NCI-H345 treated with DMSO at 0.1 percent for 48 hours (cell line): ENCODE data around the gene CRHR2.

ENCODE experiments used
- DNase-seq: peaks from one replicate; lab custom pipeline; 2025; ENCODE audit not compliant: unreplicated experiment; lab: John Stamatoyannopoulos, UW

Gene CRHR2

DNA sequence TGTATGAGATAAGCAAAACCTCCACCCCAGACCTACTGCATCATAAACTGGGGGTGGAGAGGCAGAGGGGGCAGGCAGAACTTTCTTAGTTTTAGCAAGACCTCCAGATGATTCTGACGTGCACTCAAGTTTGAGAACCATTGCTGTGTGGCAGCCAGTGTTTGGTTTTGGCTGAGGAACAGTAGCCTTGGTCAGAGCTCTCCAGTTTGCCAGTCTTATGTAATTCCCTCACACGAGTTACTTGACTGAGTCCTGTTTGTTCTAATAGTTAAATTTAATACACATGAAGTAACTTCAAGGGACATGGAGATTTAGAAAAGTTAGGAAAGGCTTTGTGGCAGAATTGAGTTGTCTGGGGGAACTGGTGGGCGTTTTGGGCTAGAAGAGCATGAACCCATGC lies 49.0 kb downstream of the CRHR2 start:
- DNase-seq: no peak

DNA sequence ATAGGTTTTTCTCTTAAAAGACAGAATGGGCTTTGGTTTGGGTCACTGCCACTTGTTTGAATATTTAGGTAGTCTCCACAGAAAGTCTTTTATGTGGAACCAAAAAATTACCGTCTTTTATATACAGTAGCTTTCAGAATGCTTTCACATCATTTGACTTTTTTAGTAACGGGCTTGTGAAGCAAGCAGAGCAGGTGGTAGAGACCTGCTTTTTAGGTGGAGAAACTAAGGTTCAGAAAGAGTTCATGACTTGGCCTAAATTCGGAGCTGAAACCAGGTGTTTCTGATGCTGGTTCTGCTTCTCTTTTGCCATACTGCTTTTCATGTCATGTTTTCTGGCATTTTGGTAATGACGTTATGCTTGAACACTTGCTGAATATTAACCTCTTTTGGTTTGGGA lies 51.3 kb downstream of the CRHR2 start:
- DNase-seq: no peak

DNA sequence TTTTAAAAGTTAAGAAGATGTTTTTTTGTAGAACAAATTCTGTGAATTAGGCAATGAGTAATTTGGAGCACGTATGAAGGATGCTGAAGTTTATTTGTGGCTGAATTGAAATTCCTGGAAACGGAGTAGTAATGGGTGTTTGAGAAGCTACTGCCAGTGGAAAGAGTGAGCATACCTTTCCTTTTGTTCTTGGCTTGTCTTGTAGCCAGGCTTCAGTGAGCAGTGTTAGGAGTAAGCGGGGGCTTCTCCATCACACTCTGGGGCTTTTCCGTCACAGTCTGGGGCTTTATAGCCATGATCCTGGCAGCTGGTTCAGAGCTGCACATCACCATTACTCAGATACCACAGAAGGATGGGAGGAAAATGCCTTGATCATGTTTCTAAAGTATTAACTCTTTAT lies 55.2 kb downstream of the CRHR2 start:
- no peak for DNase-seq

DNA sequence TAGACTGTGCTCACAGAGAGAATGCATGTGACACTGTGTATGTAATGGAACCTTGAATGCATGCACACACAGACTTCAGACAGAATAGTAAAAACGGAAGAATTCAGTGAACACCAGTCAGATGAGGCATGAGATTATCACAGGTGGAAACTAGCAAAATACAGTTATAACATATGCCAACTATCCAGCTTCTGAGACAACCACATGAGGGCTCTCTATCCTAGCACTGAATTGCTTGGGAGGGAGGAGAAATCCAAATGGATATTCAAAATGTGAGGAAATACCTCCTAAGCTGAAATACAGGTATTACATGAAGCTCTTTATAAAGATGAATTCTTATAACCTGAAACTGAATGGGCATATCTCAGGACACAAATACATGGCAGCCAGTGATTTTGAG lies 57.0 kb downstream of the CRHR2 start:
- no peak for DNase-seq

DNA sequence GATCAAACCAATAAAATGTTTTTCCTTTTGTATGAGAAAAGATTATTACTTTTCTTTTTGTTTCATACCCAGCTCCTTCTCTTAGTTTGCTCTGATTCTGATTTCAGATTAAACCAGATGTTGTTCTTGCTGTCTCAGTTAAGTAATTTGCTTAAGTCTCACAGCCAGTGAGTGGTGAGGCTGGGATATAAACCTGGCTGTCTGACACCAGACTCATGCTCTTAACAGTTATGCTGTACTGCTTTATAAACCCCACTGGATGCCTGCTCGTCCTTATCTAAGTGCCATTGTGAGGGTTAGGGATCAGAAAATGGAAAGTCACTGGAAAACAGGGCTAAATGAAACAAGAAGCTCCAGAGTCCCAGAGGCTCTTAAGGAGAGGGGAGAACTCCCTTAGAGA lies 63.3 kb downstream of the CRHR2 start:
- DNase-seq: no peak

DNA sequence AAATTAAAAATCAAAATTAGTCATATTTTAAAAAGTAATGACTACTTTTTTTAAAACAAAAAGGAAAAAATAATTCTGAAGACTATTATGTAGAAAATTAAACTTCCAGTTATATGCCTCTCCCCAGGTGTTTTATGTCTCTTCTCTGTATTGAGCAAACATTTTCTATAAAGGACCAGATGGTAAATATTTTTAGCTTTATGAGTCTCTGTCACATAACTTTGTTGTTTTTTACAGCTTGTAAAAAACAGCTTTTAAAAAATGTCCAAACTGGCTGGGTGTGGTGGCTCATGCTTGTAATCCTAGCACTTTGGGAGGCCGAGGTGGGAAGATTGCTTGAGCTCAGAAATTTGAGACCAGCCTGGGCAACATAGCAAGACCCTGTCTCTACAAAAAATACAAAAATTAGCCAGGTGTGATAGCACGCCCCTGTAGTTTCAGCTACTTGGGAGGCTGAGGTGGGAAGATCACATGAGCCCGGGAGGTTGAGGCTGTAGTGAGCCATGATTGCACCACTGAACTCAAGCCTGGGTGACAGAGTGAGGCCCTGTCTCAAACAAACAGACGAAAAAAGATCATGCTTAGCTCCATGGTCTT lies 64.1 kb downstream of the CRHR2 start:
- DNase-seq: no peak

DNA sequence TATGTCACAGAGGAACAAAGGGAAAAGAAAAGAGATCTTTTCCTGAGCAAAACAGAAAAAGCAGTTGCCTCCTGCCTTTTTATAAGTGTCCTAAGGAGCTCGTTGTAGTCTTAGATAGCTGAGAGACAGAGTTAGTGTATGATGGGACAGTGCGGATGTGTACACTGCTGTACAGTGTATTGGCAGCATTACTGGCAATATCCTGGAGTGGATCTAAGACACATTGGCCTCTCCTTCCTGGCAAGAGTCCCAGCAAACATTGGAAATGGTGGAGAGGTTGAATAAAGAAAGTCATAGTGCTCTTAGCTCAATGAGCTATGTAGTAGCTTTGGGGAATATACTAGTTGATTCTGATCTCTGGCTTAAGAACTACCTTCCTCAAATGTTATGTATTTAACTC lies 64.9 kb downstream of the CRHR2 start:
- DNase-seq: no peak

DNA sequence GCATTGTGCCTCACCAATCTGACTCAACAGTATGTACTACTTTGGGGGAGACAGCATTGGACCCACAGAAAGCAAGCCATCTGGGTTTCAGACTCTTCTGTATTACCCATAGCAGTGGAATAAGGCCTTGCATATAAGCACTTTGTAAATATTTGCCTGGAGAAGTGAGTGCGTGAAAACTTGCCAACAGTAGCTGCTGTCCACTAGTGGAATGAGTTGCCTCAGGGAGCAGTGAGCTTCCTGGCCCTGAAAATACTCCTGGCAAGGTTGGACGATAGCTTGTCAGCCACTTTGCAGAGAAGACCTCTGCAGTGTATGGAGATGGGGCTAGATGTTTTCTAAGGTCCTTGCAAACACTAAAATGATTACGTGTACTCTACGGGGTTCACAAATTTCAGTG lies 65.9 kb downstream of the CRHR2 start:
- DNase-seq: no peak

DNA sequence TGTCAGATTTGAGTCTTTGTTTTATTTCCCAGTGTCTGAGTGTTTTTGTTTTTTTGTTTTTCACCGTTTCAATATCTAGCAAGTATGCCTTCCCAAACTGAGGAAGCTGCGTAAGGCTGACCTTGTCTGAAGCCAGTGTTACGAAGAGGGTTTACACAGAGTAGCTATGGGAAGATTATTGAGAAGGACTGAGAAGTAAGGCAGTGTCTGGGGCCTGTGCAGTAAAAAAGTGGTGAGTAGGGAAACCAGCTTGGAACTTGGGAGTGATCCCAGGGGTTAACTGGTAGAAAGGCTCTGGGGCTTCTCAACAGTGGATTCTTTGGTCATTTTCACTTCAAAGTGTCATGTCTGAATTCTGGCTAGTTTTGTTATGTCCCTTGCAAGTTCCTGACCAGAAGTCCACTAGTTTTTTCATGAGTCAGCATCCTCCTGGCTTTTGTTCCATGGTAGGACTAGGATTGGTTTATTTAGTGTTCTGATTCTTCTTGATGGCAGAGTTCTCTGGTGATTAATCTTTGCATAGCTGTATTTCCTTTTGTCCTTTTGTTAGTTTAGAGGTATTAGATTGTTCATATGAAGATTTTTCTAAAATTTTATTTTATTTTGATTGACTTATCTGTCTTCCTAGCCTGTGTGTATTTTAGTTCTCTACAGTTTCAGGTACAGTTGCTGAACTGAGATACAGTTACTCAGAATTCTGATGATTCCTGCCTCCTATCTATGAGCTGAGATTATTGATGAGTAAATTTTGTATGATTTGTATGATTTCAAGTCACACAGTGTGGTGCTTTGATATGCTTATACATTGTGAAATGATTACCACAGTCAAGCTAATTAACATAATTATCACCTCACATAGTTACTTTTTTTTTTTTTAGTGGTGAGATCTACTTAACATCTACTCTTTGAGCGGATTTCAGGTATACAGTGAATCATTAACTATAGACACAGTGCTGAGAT lies 68.6 kb downstream of the CRHR2 start:
- no peak for DNase-seq

DNA sequence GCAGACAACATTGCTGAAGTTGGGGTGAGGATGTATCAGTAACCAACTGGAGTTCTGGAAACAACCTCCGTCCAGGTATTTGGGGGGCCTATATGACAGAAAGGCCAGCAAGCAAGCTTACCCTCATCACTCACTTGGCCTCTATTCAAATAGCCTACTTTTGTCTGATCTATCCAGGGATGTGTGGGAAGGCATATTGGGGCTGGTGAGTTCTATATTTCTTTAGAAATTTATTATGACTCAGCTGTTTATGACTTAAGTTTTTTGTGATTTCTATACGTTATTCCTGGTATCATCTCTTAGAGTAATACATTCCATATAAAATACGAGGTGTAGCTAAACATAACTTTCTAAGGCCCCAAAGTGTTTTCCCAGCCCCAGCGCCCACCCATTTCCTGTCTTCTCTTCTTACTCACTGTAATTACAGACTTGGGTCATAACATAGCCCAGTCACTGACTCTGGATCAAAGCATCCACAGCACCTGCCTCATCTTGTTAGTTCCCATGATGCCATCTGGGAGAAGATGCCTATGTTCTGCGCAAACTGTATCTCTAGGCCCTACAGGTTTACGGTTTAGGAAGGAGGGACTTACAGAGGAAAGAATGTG lies 69.5 kb downstream of the CRHR2 start:
- no peak for DNase-seq

DNA sequence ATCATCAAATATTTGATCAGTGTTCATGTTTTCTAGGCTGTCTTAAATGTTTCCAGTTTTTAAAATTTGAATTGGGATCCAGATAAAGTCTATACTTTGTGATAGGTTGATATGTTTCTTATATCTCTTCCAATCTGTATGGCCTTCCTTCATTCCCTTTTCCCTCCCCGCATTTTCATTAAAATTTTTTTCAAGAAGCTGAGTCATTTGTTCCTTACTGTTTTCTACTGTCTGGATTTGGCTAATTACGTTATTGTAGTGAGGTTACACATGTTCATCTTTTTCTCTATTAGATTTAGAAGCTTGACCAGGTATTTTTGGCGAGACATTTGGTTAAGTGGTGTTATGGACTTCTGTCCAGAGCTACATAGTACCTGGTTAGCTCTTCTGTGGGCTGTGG lies 76.4 kb downstream of the CRHR2 start:
- DNase-seq: no peak

DNA sequence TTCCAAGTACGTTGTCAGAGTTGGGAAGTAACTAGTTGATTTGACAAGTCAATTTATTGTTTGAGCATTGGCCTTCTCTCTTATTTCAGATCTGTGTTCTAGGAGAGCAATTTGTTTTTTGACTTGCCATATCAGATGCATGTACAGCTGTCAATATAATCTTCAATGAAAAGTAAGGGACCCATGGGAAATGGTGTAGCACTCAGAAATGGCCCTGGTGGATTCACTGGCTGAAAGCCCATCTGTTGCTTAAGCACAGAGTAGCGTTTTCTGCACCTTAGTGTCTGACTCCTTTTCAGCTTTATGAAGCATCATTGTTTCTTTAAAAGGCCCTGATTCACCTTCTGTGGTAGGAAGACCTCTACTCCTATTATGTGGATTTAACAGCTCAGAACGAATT lies 77.4 kb downstream of the CRHR2 start:
- no peak for DNase-seq
